ENCODE measurements around the gene TMEM125.

Gene TMEM125

DNA sequence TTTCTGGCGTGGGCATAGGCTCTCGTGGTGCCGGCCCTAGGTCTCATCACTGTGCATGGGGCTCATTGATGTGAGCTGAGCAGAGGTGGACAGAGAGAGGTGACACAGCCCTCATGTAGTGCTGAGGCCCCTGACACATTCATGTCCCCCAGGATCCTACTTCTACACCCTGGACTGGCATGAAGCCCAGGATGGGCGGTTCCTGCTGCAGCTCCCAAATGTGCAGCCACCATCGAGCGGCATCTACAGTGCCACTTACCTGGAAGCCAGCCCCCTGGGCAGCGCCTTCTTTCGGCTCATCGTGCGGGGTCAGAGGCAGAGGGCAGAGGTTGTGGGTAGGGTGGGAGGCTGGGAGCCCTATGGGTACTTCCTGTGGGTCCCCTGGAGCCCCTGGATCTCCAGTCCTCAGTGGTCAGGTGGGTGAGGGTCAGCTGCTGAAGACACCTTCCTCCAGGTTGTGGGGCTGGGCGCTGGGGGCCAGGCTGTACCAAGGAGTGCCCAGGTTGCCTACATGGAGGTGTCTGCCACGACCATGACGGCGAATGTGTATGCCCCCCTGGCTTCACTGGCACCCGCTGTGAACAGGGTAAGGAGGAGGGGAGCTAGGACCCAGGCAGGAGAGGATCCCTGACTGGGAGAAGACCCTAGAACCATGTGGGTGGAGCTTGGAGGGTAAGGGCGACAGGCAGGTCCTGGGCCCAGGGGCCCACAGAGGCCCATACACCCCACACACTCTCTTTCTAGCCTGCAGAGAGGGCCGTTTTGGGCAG lies 37.1 kb downstream of the TMEM125 start:
- in situ Hi-C loops (cut with HindIII; ENCODE audit: low sequenced_read_pairs): no loop called here

DNA sequence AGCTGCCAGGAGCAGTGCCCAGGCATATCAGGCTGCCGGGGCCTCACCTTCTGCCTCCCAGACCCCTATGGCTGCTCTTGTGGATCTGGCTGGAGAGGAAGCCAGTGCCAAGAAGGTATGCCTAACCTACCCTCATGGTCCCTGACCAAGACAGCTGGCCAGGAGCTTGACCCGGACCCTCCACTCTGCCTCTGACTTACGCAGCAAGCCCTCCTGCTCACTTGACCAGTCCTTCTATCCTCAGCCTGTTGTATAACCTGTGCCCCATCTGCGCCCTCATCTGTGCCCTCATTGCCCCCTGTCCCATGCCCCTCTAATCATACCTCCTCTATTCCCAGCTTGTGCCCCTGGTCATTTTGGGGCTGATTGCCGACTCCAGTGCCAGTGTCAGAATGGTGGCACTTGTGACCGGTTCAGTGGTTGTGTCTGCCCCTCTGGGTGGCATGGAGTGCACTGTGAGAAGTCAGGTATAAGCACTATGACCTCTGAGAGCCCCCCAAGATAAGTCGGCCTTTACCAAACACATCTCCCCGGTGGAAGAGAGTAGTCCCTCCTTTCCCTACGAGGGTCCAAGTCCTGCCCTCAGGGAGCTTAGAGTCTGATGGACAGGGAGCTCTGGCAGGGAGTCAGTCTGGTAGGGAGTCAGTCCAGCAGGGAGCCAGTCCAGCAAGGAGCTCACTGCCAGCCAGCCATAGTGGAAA lies 37.8 kb downstream of the TMEM125 start:
- in situ Hi-C loops (cut with HindIII; ENCODE audit: low sequenced_read_pairs): no loop called here

DNA sequence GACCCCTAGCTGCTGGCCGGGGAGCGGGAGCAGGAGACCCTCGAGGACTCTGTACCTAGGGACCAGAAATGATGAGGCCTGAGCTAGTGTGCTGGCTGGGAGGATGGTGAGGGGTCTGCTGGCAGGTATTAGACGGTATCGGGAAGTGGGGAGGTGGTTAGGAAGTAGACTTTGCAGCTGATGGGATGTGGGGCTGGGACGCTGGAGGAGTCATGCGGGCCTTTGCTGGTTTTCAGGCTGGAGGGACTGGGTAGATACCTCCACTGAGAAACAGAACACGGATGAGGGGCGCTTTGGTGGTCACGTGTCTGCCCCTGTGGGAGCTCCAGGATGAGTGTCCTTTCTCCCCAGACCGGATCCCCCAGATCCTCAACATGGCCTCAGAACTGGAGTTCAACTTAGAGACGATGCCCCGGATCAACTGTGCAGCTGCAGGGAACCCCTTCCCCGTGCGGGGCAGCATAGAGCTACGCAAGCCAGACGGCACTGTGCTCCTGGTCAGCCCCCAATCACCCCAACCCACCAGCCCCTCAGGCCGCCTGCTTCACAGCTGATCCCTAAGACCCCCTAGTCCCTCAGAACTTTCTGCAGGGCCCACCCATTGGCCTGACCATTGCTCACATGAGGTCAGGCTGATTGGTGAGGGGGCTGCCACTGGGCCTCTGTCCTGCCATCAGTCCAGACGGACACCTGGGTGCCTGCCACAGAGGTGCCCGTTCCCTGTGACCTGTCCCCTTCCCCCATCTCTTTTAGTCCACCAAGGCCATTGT lies 39.0 kb downstream of the TMEM125 start:
- in situ Hi-C loops (cut with HindIII; ENCODE audit: low sequenced_read_pairs): no loop called here

DNA sequence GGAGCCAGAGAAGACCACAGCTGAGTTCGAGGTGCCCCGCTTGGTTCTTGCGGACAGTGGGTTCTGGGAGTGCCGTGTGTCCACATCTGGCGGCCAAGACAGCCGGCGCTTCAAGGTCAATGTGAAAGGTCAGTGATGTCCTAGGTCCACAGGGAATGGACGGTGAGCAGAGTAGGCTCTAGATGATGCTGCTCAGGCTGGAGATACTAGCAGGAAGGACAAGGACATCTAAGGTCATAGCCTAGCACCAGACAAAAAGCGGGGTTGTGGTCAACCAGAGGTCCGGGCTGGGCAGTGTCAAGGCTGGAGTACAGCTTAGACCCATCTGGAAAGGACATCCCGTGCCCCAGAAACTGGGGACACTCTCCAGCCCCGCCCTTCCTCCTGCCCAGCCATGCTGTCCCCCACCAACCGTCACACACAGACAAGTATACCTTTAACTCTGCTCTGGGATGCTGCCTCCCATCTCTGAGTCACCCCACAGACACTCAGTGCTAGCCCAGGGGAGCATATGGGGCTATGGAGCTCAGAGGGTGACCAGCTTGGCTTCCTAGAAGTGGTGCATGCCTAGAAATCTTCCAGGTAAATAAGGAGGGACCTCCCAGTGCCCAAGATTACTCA lies 39.7 kb downstream of the TMEM125 start:
- in situ Hi-C loops (cut with HindIII; ENCODE audit: low sequenced_read_pairs): no loop called here

DNA sequence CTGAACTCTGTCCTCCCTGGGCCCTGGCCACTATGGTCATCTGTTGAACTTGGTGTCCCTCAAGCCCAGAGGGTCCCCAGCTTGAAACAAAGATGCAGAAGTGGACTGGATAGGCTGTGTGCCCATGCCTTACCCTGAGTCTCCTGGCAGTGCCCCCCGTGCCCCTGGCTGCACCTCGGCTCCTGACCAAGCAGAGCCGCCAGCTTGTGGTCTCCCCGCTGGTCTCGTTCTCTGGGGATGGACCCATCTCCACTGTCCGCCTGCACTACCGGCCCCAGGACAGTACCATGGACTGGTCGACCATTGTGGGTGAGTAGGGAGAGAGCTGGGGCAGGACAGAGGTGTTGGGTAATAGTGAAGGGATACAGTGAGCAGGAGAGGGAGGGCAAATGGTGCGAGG lies 41.7 kb downstream of the TMEM125 start:
- in situ Hi-C loops (cut with HindIII; ENCODE audit: low sequenced_read_pairs): no loop called here

DNA sequence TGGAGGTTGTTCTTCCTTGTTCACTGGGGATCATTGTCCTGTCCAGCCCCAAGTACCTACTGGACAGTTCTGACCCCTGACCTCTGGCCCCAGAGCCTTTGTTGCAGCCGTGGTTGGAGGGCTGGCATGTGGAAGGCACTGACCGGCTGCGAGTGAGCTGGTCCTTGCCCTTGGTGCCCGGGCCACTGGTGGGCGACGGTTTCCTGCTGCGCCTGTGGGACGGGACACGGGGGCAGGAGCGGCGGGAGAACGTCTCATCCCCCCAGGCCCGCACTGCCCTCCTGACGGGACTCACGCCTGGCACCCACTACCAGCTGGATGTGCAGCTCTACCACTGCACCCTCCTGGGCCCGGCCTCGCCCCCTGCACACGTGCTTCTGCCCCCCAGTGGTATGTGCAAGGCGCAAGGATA lies 42.4 kb downstream of the TMEM125 start:
- in situ Hi-C loops (cut with HindIII; ENCODE audit: low sequenced_read_pairs): no loop called here

DNA sequence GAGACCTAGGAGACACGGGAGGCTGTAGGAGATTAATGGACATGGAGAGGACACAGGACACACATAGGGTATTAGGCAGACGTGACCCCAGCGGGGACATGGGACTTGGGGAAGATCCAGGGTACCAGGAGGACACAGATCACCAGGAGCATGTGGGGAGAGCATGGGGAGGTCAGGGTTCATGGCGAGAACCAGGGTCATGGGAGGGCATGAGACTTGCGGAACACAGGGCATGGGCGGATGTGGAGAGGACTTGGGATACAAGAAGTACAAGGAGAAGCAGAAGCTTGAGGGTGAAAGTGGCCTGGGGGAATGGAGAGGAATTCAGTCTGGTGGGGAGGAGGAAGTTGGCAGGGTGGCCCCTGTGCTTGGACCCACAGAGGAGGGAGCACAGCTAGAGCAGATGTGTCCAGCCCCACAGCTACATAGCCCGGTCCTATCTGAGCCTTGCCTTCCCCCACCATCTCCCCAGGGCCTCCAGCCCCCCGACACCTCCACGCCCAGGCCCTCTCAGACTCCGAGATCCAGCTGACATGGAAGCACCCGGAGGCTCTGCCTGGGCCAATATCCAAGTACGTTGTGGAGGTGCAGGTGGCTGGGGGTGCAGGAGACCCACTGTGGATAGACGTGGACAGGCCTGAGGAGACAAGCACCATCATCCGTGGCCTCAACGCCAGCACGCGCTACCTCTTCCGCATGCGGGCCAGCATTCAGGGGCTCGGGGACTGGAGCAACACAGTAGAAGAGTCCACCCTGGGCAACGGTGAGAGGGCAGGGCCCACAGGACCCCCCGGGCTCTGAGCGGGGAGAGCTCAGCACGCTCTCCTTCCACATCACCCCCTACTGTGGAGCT lies 43.1 kb downstream of the TMEM125 start:
- in situ Hi-C loops (cut with HindIII; ENCODE audit: low sequenced_read_pairs): no loop called here

DNA sequence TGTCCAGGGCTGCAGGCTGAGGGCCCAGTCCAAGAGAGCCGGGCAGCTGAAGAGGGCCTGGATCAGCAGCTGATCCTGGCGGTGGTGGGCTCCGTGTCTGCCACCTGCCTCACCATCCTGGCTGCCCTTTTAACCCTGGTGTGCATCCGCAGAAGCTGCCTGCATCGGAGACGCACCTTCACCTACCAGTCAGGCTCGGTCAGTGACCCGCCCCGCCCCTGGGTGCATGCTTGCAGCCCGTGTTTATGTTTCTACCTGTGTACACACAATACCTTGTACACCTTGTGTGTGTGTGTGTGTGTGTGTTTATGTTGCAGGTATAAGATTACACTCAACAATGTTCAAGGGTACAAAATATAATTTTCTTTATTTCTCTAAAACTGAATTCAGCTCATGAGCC lies 44.0 kb downstream of the TMEM125 start:
- in situ Hi-C loops (cut with HindIII; ENCODE audit: low sequenced_read_pairs): no loop called here

DNA sequence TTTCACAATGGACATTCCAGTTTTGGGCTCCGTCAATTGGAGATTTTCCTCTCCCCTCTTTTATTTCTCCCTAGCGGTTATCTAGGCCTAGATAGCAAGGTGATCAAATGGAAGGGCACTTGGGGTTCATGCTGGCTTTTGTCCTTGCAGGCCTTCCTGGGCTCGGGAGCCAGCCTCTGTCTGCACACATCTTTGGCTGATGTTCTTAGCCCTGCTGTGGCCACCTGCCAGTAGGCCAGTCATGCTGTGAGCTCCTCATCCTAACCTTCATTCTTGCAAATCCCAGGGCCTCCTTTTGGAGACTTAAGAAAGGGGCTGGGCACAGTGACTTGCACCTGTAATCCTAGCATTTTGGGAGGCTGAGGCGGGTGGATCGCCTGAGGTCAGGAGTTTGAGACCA lies 44.5 kb downstream of the TMEM125 start:
- in situ Hi-C loops (cut with HindIII; ENCODE audit: low sequenced_read_pairs): no loop called here

DNA sequence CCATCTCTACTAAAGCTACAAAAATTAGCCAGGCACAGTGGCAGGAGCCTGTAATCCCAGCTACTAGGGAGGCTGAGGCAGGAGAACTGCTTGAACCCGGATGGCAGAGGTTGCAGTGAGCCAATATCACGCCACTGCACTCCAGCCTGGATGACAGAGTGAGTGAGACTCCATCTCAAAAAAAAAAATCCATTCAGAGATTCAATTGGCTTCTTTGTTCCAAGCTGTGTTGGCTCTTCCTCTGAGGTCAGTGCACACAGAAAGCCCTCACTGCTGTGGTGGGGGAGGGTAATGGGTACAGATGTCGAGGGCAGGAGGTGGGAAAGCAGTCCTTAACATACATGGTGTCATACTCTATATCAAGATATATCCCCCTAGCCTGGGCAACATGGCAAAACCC lies 45.7 kb downstream of the TMEM125 start:
- in situ Hi-C loops (cut with HindIII; ENCODE audit: low sequenced_read_pairs): no loop called here

DNA sequence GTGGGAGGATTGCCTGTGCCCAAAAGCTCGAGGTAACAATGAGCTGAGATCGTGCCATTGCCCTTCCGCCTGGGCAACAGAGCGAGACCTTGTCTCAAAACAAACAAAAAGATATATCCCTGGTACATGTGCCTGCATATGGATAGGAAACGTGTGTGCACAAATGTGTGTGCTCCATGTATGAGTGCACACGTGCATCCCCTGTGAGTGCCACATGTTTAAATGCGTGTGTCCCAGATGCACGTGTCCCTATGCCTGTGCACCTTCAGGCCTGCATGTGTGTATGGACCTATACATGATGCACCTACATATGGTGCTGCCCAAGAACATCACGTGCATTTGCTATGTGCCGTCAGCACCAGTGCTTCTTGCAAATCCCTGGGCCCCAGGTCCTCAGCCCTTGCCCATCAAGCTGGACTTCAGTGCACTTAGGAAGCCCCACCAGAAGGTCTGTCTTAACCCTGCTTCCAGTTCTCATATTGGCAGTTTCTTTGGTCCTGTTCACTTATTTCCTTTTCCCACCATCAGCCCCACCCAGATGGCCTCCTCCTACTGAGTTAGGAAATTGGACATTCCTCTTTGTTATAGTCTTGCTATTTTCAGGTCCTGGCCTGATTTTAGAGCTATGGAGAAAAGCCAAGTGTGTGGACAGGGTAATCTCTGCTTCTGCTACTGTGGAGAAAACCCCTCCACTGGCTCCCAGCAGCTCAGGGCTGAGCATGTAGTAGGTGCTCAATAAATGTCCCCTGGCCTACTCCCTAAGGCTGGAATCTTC lies 46.4 kb downstream of the TMEM125 start:
- in situ Hi-C loops (cut with HindIII; ENCODE audit: low sequenced_read_pairs): no loop called here

DNA sequence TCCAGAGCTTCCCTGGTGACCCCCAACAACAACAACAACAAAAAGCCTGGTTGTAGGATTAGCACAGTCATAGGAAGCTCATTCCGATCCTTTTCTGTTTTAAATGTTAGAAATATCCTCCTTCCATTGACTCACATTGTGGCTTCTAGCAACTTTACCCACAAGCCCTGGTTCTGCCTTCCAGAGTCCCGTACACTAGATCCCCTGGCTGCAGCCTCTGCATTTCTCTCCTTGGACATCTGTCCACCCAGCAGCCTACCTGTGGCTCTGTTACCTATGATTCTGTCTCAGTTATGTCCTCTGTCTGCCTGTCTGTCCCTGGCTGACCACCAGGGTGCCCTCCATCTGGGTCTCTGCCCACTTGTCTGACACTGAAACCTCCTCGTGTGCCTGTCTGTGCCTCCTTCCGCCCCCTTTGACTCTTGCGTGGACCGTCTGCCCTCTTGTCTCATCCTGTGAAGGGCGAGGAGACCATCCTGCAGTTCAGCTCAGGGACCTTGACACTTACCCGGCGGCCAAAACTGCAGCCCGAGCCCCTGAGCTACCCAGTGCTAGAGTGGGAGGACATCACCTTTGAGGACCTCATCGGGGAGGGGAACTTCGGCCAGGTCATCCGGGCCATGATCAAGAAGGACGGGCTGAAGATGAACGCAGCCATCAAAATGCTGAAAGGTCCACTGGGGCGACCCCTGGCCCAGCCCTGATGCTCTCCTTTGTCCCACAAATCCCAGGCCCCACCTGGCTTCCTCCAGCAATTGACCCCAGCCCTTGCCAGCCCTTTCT lies 47.1 kb downstream of the TMEM125 start:
- in situ Hi-C loops (cut with HindIII; ENCODE audit: low sequenced_read_pairs): no loop called here

DNA sequence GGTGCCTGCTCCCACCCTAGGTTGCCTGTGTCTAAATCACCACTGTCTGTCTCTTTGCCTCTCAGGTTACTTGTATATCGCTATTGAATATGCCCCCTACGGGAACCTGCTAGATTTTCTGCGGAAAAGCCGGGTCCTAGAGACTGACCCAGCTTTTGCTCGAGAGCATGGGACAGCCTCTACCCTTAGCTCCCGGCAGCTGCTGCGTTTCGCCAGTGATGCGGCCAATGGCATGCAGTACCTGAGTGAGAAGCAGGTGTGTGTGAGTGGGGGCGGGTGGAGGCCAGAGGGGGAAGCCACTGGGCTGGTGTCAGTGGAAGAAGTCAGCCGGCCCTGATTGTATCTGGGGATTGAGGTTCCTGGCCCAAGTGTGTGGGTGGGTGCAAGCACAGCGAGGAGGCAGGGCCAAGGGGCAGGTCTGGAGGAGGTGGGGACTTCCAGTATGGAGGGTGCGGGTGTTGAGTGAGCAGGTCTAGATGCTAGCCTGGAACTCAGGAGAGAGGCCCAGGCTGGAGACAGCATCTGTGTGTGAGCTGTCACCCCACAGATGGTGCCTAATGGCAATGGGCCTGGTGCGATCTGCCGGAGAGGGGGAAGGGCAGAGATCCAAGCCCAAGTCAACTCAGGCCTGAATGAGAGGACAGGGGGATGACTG lies 48.2 kb downstream of the TMEM125 start:
- in situ Hi-C loops (cut with HindIII; ENCODE audit: low sequenced_read_pairs): no loop called here

DNA sequence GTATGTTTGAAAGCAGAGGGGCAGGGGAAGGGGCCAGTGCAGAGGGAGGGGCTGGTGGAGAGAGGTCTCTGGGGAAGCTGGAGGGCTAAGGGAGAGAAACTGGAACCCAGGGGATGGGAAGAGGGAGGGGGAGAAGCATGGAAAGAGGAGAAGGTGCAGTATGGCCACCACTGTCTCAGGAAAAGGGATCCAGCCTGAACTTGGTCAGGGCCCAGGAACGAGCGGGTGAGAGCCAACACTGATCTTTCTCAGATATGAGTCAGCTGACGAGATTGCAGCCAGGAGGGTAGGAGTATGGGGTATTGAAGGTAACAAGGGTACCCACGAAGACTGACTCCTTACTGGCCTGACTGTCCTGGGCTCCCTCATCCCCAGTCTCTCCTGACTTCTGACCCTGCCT lies 49.0 kb downstream of the TMEM125 start:
- in situ Hi-C loops (cut with HindIII; ENCODE audit: low sequenced_read_pairs): no loop called here

DNA sequence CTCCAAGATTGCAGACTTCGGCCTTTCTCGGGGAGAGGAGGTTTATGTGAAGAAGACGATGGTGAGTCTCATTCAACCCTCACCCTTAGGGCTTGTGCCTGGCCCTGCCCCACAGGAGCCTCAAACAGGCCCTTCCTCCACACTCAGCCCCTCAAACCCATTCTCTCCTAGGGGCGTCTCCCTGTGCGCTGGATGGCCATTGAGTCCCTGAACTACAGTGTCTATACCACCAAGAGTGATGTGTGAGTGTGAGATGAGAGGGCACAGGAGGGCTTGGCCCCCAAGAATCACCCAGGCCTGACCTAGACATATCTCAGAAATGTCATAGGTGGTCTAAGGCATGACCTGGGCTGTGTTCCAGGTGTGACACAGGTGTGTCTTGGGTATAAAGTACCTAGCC lies 49.5 kb downstream of the TMEM125 start:
- in situ Hi-C loops (cut with HindIII; ENCODE audit: low sequenced_read_pairs): no loop called here

DNA sequence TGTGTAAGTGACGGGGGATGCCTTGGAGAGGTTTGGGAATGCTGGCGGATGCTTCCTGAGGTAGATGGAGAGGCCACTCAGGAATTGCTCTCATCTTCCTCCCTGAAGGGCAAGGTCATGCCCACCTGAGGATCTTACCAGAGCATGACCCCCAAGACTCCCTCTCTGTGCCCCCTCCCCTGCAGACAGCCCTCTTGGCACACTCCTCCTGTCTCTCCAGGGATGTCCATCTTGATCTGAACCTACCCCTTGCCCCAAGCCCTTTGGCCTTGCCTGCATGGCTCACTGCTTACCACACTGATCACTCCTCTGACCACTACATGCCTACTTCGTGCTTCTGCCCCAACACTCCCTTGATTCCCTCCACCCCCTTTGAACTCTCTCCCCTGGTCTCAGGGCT lies 50.0 kb downstream of the TMEM125 start:
- in situ Hi-C loops (cut with HindIII; ENCODE audit: low sequenced_read_pairs): no loop called here

DNA sequence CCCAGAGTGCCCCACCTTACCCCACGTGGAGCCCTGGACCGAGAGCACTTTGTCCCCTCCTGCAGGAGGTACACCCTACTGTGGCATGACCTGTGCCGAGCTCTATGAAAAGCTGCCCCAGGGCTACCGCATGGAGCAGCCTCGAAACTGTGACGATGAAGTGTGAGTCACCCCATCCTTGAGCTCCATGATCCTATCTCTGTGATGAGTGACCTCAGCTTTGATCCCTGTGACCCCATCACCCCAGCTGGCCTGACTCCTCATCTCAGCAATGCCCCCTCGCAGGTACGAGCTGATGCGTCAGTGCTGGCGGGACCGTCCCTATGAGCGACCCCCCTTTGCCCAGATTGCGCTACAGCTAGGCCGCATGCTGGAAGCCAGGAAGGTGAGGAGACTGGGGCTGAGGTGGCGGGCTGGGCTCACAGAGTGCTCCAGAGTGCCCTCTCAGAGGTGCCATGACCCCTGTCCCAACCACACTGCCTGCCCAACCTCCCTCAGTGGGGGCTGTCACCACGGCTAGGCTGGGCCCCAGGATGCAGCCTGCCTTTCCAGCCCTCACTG lies 51.6 kb downstream of the TMEM125 start:
- in situ Hi-C loops (cut with HindIII; ENCODE audit: low sequenced_read_pairs): no loop called here

DNA sequence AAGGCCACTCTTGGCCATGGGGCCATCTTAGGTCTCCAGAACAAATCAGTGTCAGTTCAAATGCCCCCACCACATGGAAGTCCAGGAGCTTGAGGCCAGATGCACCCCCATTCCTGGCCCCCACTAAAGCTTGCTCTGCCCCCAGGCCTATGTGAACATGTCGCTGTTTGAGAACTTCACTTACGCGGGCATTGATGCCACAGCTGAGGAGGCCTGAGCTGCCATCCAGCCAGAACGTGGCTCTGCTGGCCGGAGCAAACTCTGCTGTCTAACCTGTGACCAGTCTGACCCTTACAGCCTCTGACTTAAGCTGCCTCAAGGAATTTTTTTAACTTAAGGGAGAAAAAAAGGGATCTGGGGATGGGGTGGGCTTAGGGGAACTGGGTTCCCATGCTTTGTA lies 52.7 kb downstream of the TMEM125 start:
- in situ Hi-C loops (cut with HindIII; ENCODE audit: low sequenced_read_pairs): no loop called here
